H1 (cell line): ENCODE measurements around the gene ZNF789. TPM values are rescaled to one million over a fixed set of nuclear protein-coding genes. Genes with fewer than 3 reads are reported as not detected.
A peak's percentile ranks its signal among the peaks of the same experiment; 100 is the strongest.

Source experiments
- CTCF ChIA-PET: fragments of 300-600 bp; sonication (Branson Sonifier 250); formaldehyde crosslinking; loops from one replicate; lab custom pipeline; 2021; ENCODE audit not compliant: partially characterized antibody; lab: Charles Lee
- POLR2A ChIA-PET: fragments of 300-600 bp; sonication (Branson Sonifier 250); formaldehyde crosslinking; loops from one replicate; lab custom pipeline; 2021; ENCODE audit warnings: inconsistent platforms; ENCODE audit not compliant: partially characterized antibody; lab: Charles Lee
- DNase-seq, 2 experiments: peaks; one replicate each; pipeline versions ENCODE4 v3.0.0 to v3.0.0-alpha.2; 2010 to 2022; ENCODE audit warnings: low spot score in 2 of 2, low read depth in 1 of 2, mixed read lengths in 1 of 2
- FAIRE-seq: peaks from 2 replicates; lab custom pipeline; 2011; peaks lifted over from hg19 to GRCh38; lab: Jason Lieb, UNC
- H2AFZ ChIP-seq: 2 replicates; pipeline ENCODE4 v1.8.1; 2012; ENCODE audit warnings: low read length, inconsistent platforms
- H2AK5ac ChIP-seq: 2 replicates; pipeline ENCODE4 v1.6.1; 2013; ENCODE audit warnings: low read depth, low read length
- H2BK120ac ChIP-seq: replicated peaks from 2 replicates; pipeline ENCODE3; 2013; ENCODE audit warnings: low read depth, low read length, inconsistent platforms
- H2BK12ac ChIP-seq: 2 replicates; pipeline ENCODE4 v1.6.1; 2013; ENCODE audit warnings: low read depth, low read length
- H2BK15ac ChIP-seq: 2 replicates; pipeline ENCODE4 v1.6.1; 2013; ENCODE audit warnings: low read length
- H2BK20ac ChIP-seq: 2 replicates; pipeline ENCODE4 v1.6.1; 2013; ENCODE audit warnings: low read length
- H2BK5ac ChIP-seq: 2 replicates; pipeline ENCODE4 v1.6.1; 2013; ENCODE audit warnings: low read depth, low read length
- H3K14ac ChIP-seq: 2 replicates; pipeline ENCODE4 v1.6.1; 2013; ENCODE audit warnings: inconsistent platforms; ENCODE audit not compliant: insufficient read length
- H3K18ac ChIP-seq: 2 replicates; pipeline ENCODE4 v1.6.1; 2013; ENCODE audit warnings: low read length; ENCODE audit errors: extremely low read depth
- H3K23ac ChIP-seq: 2 replicates; pipeline ENCODE4 v1.6.1; 2013; ENCODE audit warnings: inconsistent platforms; ENCODE audit not compliant: insufficient read length
- H3K23me2 ChIP-seq: 2 replicates; pipeline ENCODE4 v1.6.1; 2013; ENCODE audit warnings: low read depth, low read length
- H3K27ac ChIP-seq: 2 replicates; pipeline ENCODE4 v1.6.1; 2011; ENCODE audit warnings: low read depth, low read length, inconsistent platforms
- H3K27me3 ChIP-seq, 4 experiments: replicated peaks in 1 of 4; 1 replicate in 1 of 4; 2 replicates in 3 of 4; pipeline versions ENCODE4 v1.6.1 to v1.8.1; 2011 to 2013; ENCODE audit warnings: low read length in 3 of 4, mild to moderate bottlenecking in 3 of 4, inconsistent platforms in 2 of 4, mixed read lengths in 2 of 4, moderate library complexity in 1 of 4; ENCODE audit not compliant: control insufficient read depth in 3 of 4, insufficient read depth in 3 of 4; ENCODE audit errors: extremely low read depth in 1 of 4
- H3K36me3 ChIP-seq, 4 experiments: 2 replicates each; pipeline versions ENCODE4 v1.6.1 to v1.8.1; 2011 to 2013; ENCODE audit warnings: mild to moderate bottlenecking in 4 of 4, low read length in 3 of 4, moderate library complexity in 2 of 4, control low read depth in 1 of 4, inconsistent platforms in 1 of 4; ENCODE audit not compliant: insufficient read depth in 4 of 4, control insufficient read depth in 2 of 4
- H3K4ac ChIP-seq: replicated peaks from 2 replicates; pipeline ENCODE3; 2013; ENCODE audit warnings: low read length, low read depth, mixed read lengths, inconsistent platforms; ENCODE audit not compliant: insufficient read length
- H3K4me1 ChIP-seq, 4 experiments: replicated peaks in 1 of 4; 1 replicate in 1 of 4; 2 replicates in 3 of 4; pipeline versions ENCODE4 v1.6.1 to v1.8.1; 2011 to 2013; ENCODE audit warnings: low read length in 3 of 4, inconsistent platforms in 2 of 4, mixed read lengths in 1 of 4; ENCODE audit not compliant: insufficient read depth in 4 of 4, control insufficient read depth in 3 of 4
- H3K4me2 ChIP-seq, 2 experiments: 2 replicates each; pipeline versions ENCODE4 v1.6.1 to v1.8.1; 2011 to 2013; ENCODE audit warnings: low read depth in 2 of 2, low read length in 2 of 2, control low read depth in 1 of 2, inconsistent platforms in 1 of 2, mild to moderate bottlenecking in 1 of 2; ENCODE audit not compliant: insufficient read depth in 1 of 2
- H3K4me3 ChIP-seq, 4 experiments: fragments of 200-600, 300-600 bp in 1 of 4; sonication (generic), shearing (Covaris generic), sonication (Bioruptor Twin) in 1 of 4; 2 replicates each; pipeline versions ENCODE4 v1.5.1 to v1.8.1; 2011 to 2016; ENCODE audit warnings: low read length in 4 of 4, low read depth in 3 of 4, control low read depth in 2 of 4, inconsistent platforms in 2 of 4, mild to moderate bottlenecking in 2 of 4, mixed read lengths in 1 of 4, moderate library complexity in 1 of 4; ENCODE audit not compliant: insufficient read depth in 2 of 4; ENCODE audit errors: extremely low read depth in 1 of 4
- H3K56ac ChIP-seq: replicated peaks from 2 replicates; pipeline ENCODE3; 2013; ENCODE audit warnings: low read depth, mild to moderate bottlenecking, mixed read lengths, low read length, inconsistent platforms; ENCODE audit not compliant: insufficient read length
- H3K79me1 ChIP-seq: 2 replicates; pipeline ENCODE4 v1.6.1; 2013; ENCODE audit warnings: low read depth, low read length, control low read depth
- H3K79me2 ChIP-seq, 2 experiments: 2 replicates each; pipeline versions ENCODE4 v1.6.1 to v1.8.1; 2012 to 2013; ENCODE audit warnings: low read length in 2 of 2, mild to moderate bottlenecking in 2 of 2, inconsistent platforms in 1 of 2; ENCODE audit not compliant: insufficient read depth in 2 of 2, control insufficient read depth in 1 of 2
- H3K9ac ChIP-seq, 4 experiments: replicated peaks in 1 of 4; 1 replicate in 1 of 4; 2 replicates in 3 of 4; pipeline versions ENCODE4 v1.6.1 to v1.8.1; 2011 to 2013; ENCODE audit warnings: low read depth in 3 of 4, low read length in 3 of 4, control low read depth in 2 of 4, mild to moderate bottlenecking in 2 of 4, moderate library complexity in 2 of 4, inconsistent platforms in 1 of 4; ENCODE audit errors: extremely low read depth in 1 of 4
- H3K9me3 ChIP-seq, 2 experiments: 2 replicates each; pipeline versions ENCODE4 v1.6.1 to v1.8.1; 2012 to 2013; ENCODE audit warnings: mild to moderate bottlenecking in 2 of 2, moderate library complexity in 2 of 2, control low read depth in 1 of 2, inconsistent platforms in 1 of 2, low read depth in 1 of 2, low read length in 1 of 2, mixed read lengths in 1 of 2; ENCODE audit not compliant: insufficient read depth in 2 of 2
- H4K20me1 ChIP-seq, 2 experiments: replicated peaks in 1 of 2; 2 replicates each; pipeline versions ENCODE3 to v1.8.1; 2011 to 2013; ENCODE audit warnings: inconsistent platforms in 2 of 2, low read length in 2 of 2, mild to moderate bottlenecking in 1 of 2; ENCODE audit not compliant: insufficient read depth in 2 of 2, control insufficient read depth in 1 of 2
- H4K5ac ChIP-seq: 2 replicates; pipeline ENCODE4 v1.6.1; 2013; ENCODE audit warnings: low read length, low read depth, mixed read lengths, inconsistent platforms; ENCODE audit not compliant: insufficient read length
- H4K8ac ChIP-seq: 2 replicates; pipeline ENCODE4 v1.8.0; 2013; ENCODE audit warnings: mild to moderate bottlenecking, moderate library complexity, low read length, inconsistent platforms; ENCODE audit not compliant: insufficient read depth; ENCODE audit errors: extremely low read depth
- H4K91ac ChIP-seq: replicated peaks from 2 replicates; pipeline ENCODE3; 2013; ENCODE audit warnings: low read length, mixed read lengths, inconsistent platforms; ENCODE audit not compliant: insufficient read length
- CTCF ChIP-seq, 3 experiments: IDR thresholded peaks; 1 replicate in 2 of 3; 2 replicates in 1 of 3; pipeline versions ENCODE4 v1.5.1 to v1.6.1; 2011; ENCODE audit warnings: low read length in 3 of 3, mild to moderate bottlenecking in 3 of 3, inconsistent platforms in 2 of 3, low read depth in 1 of 3, moderate library complexity in 1 of 3; ENCODE audit not compliant: insufficient read depth in 1 of 3; ENCODE audit errors: control extremely low read depth in 1 of 3
- RAD21 ChIP-seq, 2 experiments: IDR thresholded peaks in 1 of 2; conservative IDR thresholded peaks in 1 of 2; 2 replicates each; pipeline ENCODE4 v1.6.1; 2011; ENCODE audit warnings: low read depth in 2 of 2, low read length in 2 of 2, improper control_type of control experiment in 1 of 2, inconsistent platforms in 1 of 2, mild to moderate bottlenecking in 1 of 2, moderate library complexity in 1 of 2
- SP1 ChIP-seq: IDR thresholded peaks from 2 replicates; pipeline ENCODE4 v1.6.1; 2011; ENCODE audit warnings: low read depth, low read length
- WGBS, 2 experiments: shearing (Covaris generic) in 1 of 2; methylation state at CpG; one replicate each; pipeline versions ENCODE4 v1.1.6 to v1.1.7; 2013 to 2015; ENCODE audit warnings: low lambda C conversion rate in 2 of 2, mixed read lengths in 2 of 2, inconsistent platforms in 1 of 2, low coverage in 1 of 2, missing lambda C conversion rate in 1 of 2; ENCODE audit not compliant: insufficient replicate concordance in 2 of 2, insufficient coverage in 1 of 2, insufficient read length in 1 of 2; ENCODE audit errors: extremely low coverage in 1 of 2, missing lambda C conversion rate in 1 of 2; 5-methylcytosine and 5-hydroxymethylcytosine counted together
- polyA plus RNA-seq, 7 experiments: library from polyadenylated mRNA; depleted of rRNA in 3 of 7; stranded (reverse) in 5 of 7; unstranded in 2 of 7; fragments of >200 nt in 5 of 7; fragments of 200-250 nt in 2 of 7; gene quantifications; 1 replicate in 5 of 7; 2 replicates in 1 of 7; 4 replicates in 1 of 7; pipeline versions ENCODE4 v1.2.1 to v1.2.3, GENCODE V29; 2011 to 2013; ENCODE audit warnings: missing spikeins in 2 of 7, mixed read lengths in 2 of 7
- total RNA-seq: library from RNA; stranded (reverse); fragmentation: NEBNext Ultra II Directional; extraction: Animal tissue kit (Norgen Biotek cat#: 25700); gene quantifications from 2 replicates; pipeline ENCODE4 v1.2.1, GENCODE V29; 2021

The ZNF789 gene
- total and polyA plus RNA-seq, 2 of the 8 experiments (the other 6 are each of a cell fraction or from before 2014, with no cell fraction given): 11.4 to 12.5 TPM

GRCh38 chr7:99525713-99526440 lies 53.2 kb downstream of the ZNF789 start:
- Histone ChIP-seq H3K79me2 (no peaks in the 10 kb centered on the region), H4K8ac (no peak overlapping the region), H4K91ac (no peak overlapping the region), H3K9ac (no peak overlapping the region), H3K23ac (no peak overlapping the region), H2BK5ac (no peak overlapping the region), H3K4me3 (no peak overlapping the region), H3K9me3 (peaks cover 15 to 18% of the 10 kb centered on the region in 2 experiments), H3K18ac (no peak overlapping the region), H4K20me1 (no peaks in the 10 kb centered on the region), H3K36me3 (peaks cover 5 to 48% (median 17%) of the 10 kb centered on the region in 4 experiments; a peak in 7 of 8 replicates), H3K56ac (no peak overlapping the region), H3K79me1 (no peaks in the 10 kb centered on the region; the same call in 1 of the 2 replicates), H3K4ac (no peak overlapping the region), H3K23me2 (no peaks in the 10 kb centered on the region), H2BK120ac (no peak overlapping the region), H2AK5ac (no peak overlapping the region), H3K4me1 (no peaks in the 10 kb centered on the region), H4K5ac (no peak overlapping the region), H2AFZ (no peak overlapping the region), H3K27me3 (no peaks in the 10 kb centered on the region), H2BK20ac (no peak overlapping the region), H3K14ac (no peak overlapping the region), H3K4me2 (no peak overlapping the region), H2BK12ac (no peak overlapping the region), H3K27ac (no peak overlapping the region), H2BK15ac (no peak overlapping the region)
- FAIRE-seq (no peak), DNase-seq (peak in 1 of 2 experiments; percentile 47)
- CTCF ChIA-PET: interaction anchor here (0.6 to 3.7 kb wide), 28 partner anchors 8 to 471 kb away, joined by 3 to 24 read pairs (median 4); partner anchors contain the start of gene ZSCAN25
- POLR2A ChIA-PET: interaction anchor here (0.9 to 3.1 kb wide), 8 partner anchors 9 to 90 kb away, joined by 3 to 10 read pairs (median 4); partner anchors contain the start of genes FAM200A, ZNF655 and ZSCAN25
- TF ChIP-seq CTCF (IDR thresholded peaks at IDR 0.05; ENCODE audit: control extremely low read depth in 1 of 3, insufficient read depth in 1 of 3, low read depth in 1 of 3, low read length in 3 of 3) (peak; percentile 37 to 49 (median 45)), SP1 (no peak), RAD21 (IDR thresholded peaks at IDR 0.05 in 1 of 2, conservative IDR thresholded peaks at IDR 0.05 in 1 of 2; ENCODE audit: low read depth in 2 of 2, low read length in 2 of 2) (peak; percentile 71 to 78)
- 94% methylated on average over 21 of the region's 21 CpGs; no CpG with 5 or more reads in 1 of the 2 experiments for WGBS, 2 experiments
